Measurements from ENCODE around the gene ZDHHC14.
A peak's percentile ranks its signal among the peaks of the same experiment; 100 is the strongest.

The ZDHHC14 gene

GRCh38 chr6:157674061-157674460 is 293.1 kb downstream of the ZDHHC14 start:
- no peak for DNase-seq (ENCODE audit: low read depth in 1 of 2, low spot score in 1 of 2)
- no peaks in the 10 kb centered on the region for H3K27me3 ChIP-seq (ENCODE audit: insufficient read depth, poor library complexity, severe bottlenecking)
- TF ChIP-seq GABPA (IDR thresholded peaks at IDR 0.05; ENCODE audit: low read depth) (no peak), POLR2AphosphoS5 (IDR thresholded peaks at IDR 0.05; ENCODE audit: low read depth) (no peak), REST (IDR thresholded peaks at IDR 0.05; ENCODE audit: insufficient replicate concordance, low read depth) (no peak), SPI1 (IDR thresholded peaks at IDR 0.05; ENCODE audit: borderline replicate concordance, low read depth) (no peak), CTCF (IDR thresholded peaks at IDR 0.05; ENCODE audit: insufficient read depth, low read length) (no peak)
- H3K4me3 ChIP-seq (replicated peaks; ENCODE audit: insufficient read depth, low read length) = no peak overlapping the region
- H3K27ac ChIP-seq (replicated peaks) = no peak overlapping the region

- Histone ChIP-seq H3K27me3 (ENCODE audit: insufficient read depth, poor library complexity, severe bottlenecking) (no peaks in the 10 kb centered on the region), H3K4me3 (replicated peaks; ENCODE audit: insufficient read depth, low read length) (no peak overlapping the region), H3K27ac (replicated peaks) (no peak overlapping the region)
- no peak for TF ChIP-seq POLR2AphosphoS5 (IDR thresholded peaks at IDR 0.05; ENCODE audit: low read depth)
- no peak for DNase-seq (ENCODE audit: low read depth in 1 of 2, low spot score in 1 of 2)
These were observed 294.8 kb downstream of the ZDHHC14 start for GRCh38 chr6:157675831-157676230.

- Histone ChIP-seq H3K4me3 (replicated peaks; ENCODE audit: insufficient read depth, low read length) (no peak overlapping the region), H3K27me3 (ENCODE audit: insufficient read depth, poor library complexity, severe bottlenecking) (no peaks in the 10 kb centered on the region), H3K27ac (replicated peaks) (no peak overlapping the region)
- no peak for DNase-seq (ENCODE audit: low read depth in 1 of 2, low spot score in 1 of 2)
- TF ChIP-seq REST (IDR thresholded peaks at IDR 0.05; ENCODE audit: insufficient replicate concordance, low read depth) (no peak), POLR2AphosphoS5 (IDR thresholded peaks at IDR 0.05; ENCODE audit: low read depth) (no peak), GABPA (IDR thresholded peaks at IDR 0.05; ENCODE audit: low read depth) (no peak), SPI1 (IDR thresholded peaks at IDR 0.05; ENCODE audit: borderline replicate concordance, low read depth) (no peak), CTCF (IDR thresholded peaks at IDR 0.05; ENCODE audit: insufficient read depth, low read length) (no peak)
These were observed 295.3 kb downstream of the ZDHHC14 start for GRCh38 chr6:157676241-157676640.

GRCh38 chr6:157677235-157677634 is 296.2 kb downstream of the ZDHHC14 start:
- Histone ChIP-seq H3K27ac (replicated peaks) (no peak overlapping the region), H3K4me3 (replicated peaks; ENCODE audit: insufficient read depth, low read length) (no peak overlapping the region), H3K27me3 (ENCODE audit: insufficient read depth, poor library complexity, severe bottlenecking) (no peaks in the 10 kb centered on the region)
- DNase-seq (ENCODE audit: low read depth in 1 of 2, low spot score in 1 of 2) = no peak
- TF ChIP-seq REST (IDR thresholded peaks at IDR 0.05; ENCODE audit: insufficient replicate concordance, low read depth) (peak; percentile 86), CTCF (IDR thresholded peaks at IDR 0.05; ENCODE audit: insufficient read depth, low read length) (no peak)
